Measurements from ENCODE around the gene FOXP1. TPM values are rescaled to one million over a fixed set of nuclear protein-coding genes. Genes with fewer than 3 reads are reported as not detected.
A peak's percentile ranks its signal among the peaks of the same experiment; 100 is the strongest.

The FOXP1 gene
- total and polyA plus RNA-seq, 8 donors: 95.1 to 143 (median 123) TPM

- no peak for TF ChIP-seq CTCF (IDR thresholded peaks at IDR 0.05)
- Histone ChIP-seq H3K4me1 (peaks cover 45 to 68% of the 10 kb centered on the region in 2 donors), H3K9me3 (no peaks in the 10 kb centered on the region), H3K27me3 (no peaks in the 10 kb centered on the region), H3K27ac (peak overlapping the region; percentile 67 to 80), H3K36me3 (no peaks in the 10 kb centered on the region), H3K4me3 (no peak overlapping the region)
- intact Hi-C loops (cut with DNase I): no loop called here
- DNase-seq (peak in 3 of 4 donors; percentile 50 to 83 (median 61)), ATAC-seq (peak; percentile 28)
These were observed 480.1 kb downstream of the FOXP1 start for GRCh38 chr3:71103430-71103921.

- Histone ChIP-seq H3K36me3 (no peaks in the 10 kb centered on the region), H3K27me3 (no peaks in the 10 kb centered on the region), H3K27ac (peak overlapping the region; percentile 67 to 80), H3K9me3 (no peaks in the 10 kb centered on the region), H3K4me1 (peaks cover 37 to 58% of the 10 kb centered on the region in 2 donors), H3K4me3 (no peak overlapping the region)
- peak in 2 of 4 donors; percentile 81 to 89 for DNase-seq
- intact Hi-C loops (cut with DNase I): no loop called here
- ATAC-seq: peak; percentile 71
- no peak for TF ChIP-seq CTCF (IDR thresholded peaks at IDR 0.05)
These were observed 481.2 kb downstream of the FOXP1 start for GRCh38 chr3:71102111-71102983.

GRCh38 chr3:71101626-71102025, 481.9 kb downstream of the FOXP1 start:
- H3K9me3 ChIP-seq: no peaks in the 10 kb centered on the region
- intact Hi-C loops (cut with DNase I): no loop called here
- peaks cover 37 to 51% of the 10 kb centered on the region in 2 donors for H3K4me1 ChIP-seq
- no peaks in the 10 kb centered on the region for H3K36me3 ChIP-seq
- H3K4me3 ChIP-seq: no peak overlapping the region
- no peaks in the 10 kb centered on the region for H3K27me3 ChIP-seq
- TF ChIP-seq CTCF (IDR thresholded peaks at IDR 0.05): no peak
- peak overlapping the region; percentile 67 to 80 for H3K27ac ChIP-seq
- DNase-seq: no peak
- peak; percentile 33 for ATAC-seq

GRCh38 chr3:71101014-71101413, 482.5 kb downstream of the FOXP1 start:
- intact Hi-C loops (cut with DNase I): no loop called here
- DNase-seq (no peak), ATAC-seq (no peak)
- Histone ChIP-seq H3K9me3 (no peaks in the 10 kb centered on the region), H3K4me1 (peaks cover 36 to 52% of the 10 kb centered on the region in 2 donors), H3K4me3 (no peak overlapping the region), H3K27me3 (no peaks in the 10 kb centered on the region), H3K27ac (peak overlapping the region; percentile 67 to 80), H3K36me3 (no peaks in the 10 kb centered on the region)
- TF ChIP-seq CTCF (IDR thresholded peaks at IDR 0.05): no peak

GRCh38 chr3:71099997-71100719, 483.4 kb downstream of the FOXP1 start:
- DNase-seq (no peak), ATAC-seq (no peak)
- Histone ChIP-seq H3K27me3 (no peaks in the 10 kb centered on the region), H3K4me3 (no peak overlapping the region), H3K4me1 (peaks cover 32 to 54% of the 10 kb centered on the region in 2 donors), H3K27ac (no peak overlapping the region), H3K36me3 (no peaks in the 10 kb centered on the region), H3K9me3 (no peaks in the 10 kb centered on the region)
- intact Hi-C loops (cut with DNase I): no loop called here
- TF ChIP-seq CTCF (IDR thresholded peaks at IDR 0.05): no peak
